Neuronal stem cell (in vitro differentiated cells): ENCODE results near the gene THEMIS.

Experiments used
- DNase-seq: peaks from one replicate; pipeline ENCODE4 v3.0.0-alpha.2; 2013; ENCODE audit warnings: low spot score
- H2AFZ ChIP-seq: one replicate; pipeline ENCODE4 v1.6.1; 2013; ENCODE audit warnings: mild to moderate bottlenecking, low read length, inconsistent platforms
- H2AK5ac ChIP-seq: 2 replicates; pipeline ENCODE4 v1.6.1; 2013; ENCODE audit warnings: low read depth, mild to moderate bottlenecking, inconsistent platforms, low read length, moderate library complexity, mixed read lengths
- H2BK120ac ChIP-seq: 2 replicates; pipeline ENCODE4 v1.6.1; 2013; ENCODE audit warnings: low read depth, mild to moderate bottlenecking, inconsistent platforms, low read length, moderate library complexity, mixed read lengths
- H2BK12ac ChIP-seq: one replicate; pipeline ENCODE4 v1.6.1; 2013; ENCODE audit warnings: low read length, inconsistent platforms
- H2BK15ac ChIP-seq: 2 replicates; pipeline ENCODE4 v1.6.1; 2013; ENCODE audit warnings: mild to moderate bottlenecking, low read length, inconsistent platforms, mixed read lengths
- H2BK5ac ChIP-seq: one replicate; pipeline ENCODE4 v1.6.1; 2013; ENCODE audit warnings: inconsistent platforms, mild to moderate bottlenecking, low read length, moderate library complexity
- H3K14ac ChIP-seq: one replicate; pipeline ENCODE4 v1.6.1; 2013; ENCODE audit warnings: low read length, inconsistent platforms
- H3K18ac ChIP-seq: 2 replicates; pipeline ENCODE4 v1.6.1; 2013; ENCODE audit warnings: low read length, inconsistent platforms
- H3K23ac ChIP-seq: 2 replicates; pipeline ENCODE4 v1.6.1; 2013; ENCODE audit warnings: low read depth, mild to moderate bottlenecking, mixed read lengths, low read length, inconsistent platforms; ENCODE audit not compliant: poor library complexity
- H3K27ac ChIP-seq: replicated peaks from 3 replicates; pipeline ENCODE4 v1.5.1; 2013; ENCODE audit warnings: low read length, inconsistent platforms
- H3K27me3 ChIP-seq, 3 experiments: 2 replicates each; pipeline ENCODE4 v1.6.1; 2013; ENCODE audit warnings: low read length in 3 of 3, mild to moderate bottlenecking in 2 of 3, inconsistent platforms in 1 of 3, low read depth in 1 of 3, mixed read lengths in 1 of 3, moderate library complexity in 1 of 3; ENCODE audit not compliant: control insufficient read depth in 3 of 3, insufficient read depth in 3 of 3
- H3K36me3 ChIP-seq, 2 donors: replicated peaks in 1 of 2; 2 replicates each; pipeline ENCODE4 v1.6.1; 2013; ENCODE audit warnings: low read length in 2 of 2; ENCODE audit not compliant: control insufficient read depth in 2 of 2, insufficient read depth in 2 of 2
- H3K4ac ChIP-seq: 2 replicates; pipeline ENCODE4 v1.6.1; 2013; ENCODE audit warnings: inconsistent platforms, mild to moderate bottlenecking, low read length, moderate library complexity
- H3K4me1 ChIP-seq, 2 donors: 1 replicate in 1 of 2; 2 replicates in 1 of 2; pipeline ENCODE4 v1.6.1; 2013; ENCODE audit warnings: low read length in 2 of 2, low read depth in 1 of 2; ENCODE audit not compliant: control insufficient read depth in 2 of 2, insufficient read depth in 1 of 2
- H3K4me2 ChIP-seq: one replicate; pipeline ENCODE4 v1.6.1; 2013; ENCODE audit warnings: mild to moderate bottlenecking, low read length, inconsistent platforms; ENCODE audit not compliant: insufficient read depth, poor library complexity, severe bottlenecking
- H3K4me3 ChIP-seq, 2 donors: 2 replicates each; pipeline ENCODE4 v1.5.1; 2013; ENCODE audit warnings: low read length in 2 of 2, mild to moderate bottlenecking in 2 of 2, inconsistent platforms in 1 of 2, moderate library complexity in 1 of 2
- H3K79me1 ChIP-seq: one replicate; pipeline ENCODE4 v1.6.1; 2013; ENCODE audit warnings: low read depth, mild to moderate bottlenecking, inconsistent platforms, low read length, moderate library complexity
- H3K9ac ChIP-seq: one replicate; pipeline ENCODE4 v1.6.1; 2013; ENCODE audit warnings: mild to moderate bottlenecking, low read depth, low read length, inconsistent platforms; ENCODE audit not compliant: poor library complexity
- H3K9me3 ChIP-seq, 2 donors: replicated peaks in 1 of 2; 2 replicates each; pipeline versions ENCODE3 to v1.6.1; 2013; ENCODE audit warnings: low read length in 2 of 2, mild to moderate bottlenecking in 2 of 2, inconsistent platforms in 1 of 2, low read depth in 1 of 2, mixed read lengths in 1 of 2, moderate library complexity in 1 of 2; ENCODE audit not compliant: control insufficient read depth in 2 of 2, insufficient read depth in 1 of 2
- H4K8ac ChIP-seq: one replicate; pipeline ENCODE4 v1.6.1; 2013; ENCODE audit warnings: low read depth, mild to moderate bottlenecking, inconsistent platforms, low read length, moderate library complexity
- H4K91ac ChIP-seq: one replicate; pipeline ENCODE4 v1.6.1; 2013; ENCODE audit warnings: low read length, low read depth, mild to moderate bottlenecking, inconsistent platforms; ENCODE audit not compliant: poor library complexity
- WGBS, 2 donors: extraction: QIAGEN DNeasy Blood & Tissue Kit; methylation state at CpG; one replicate each; pipeline ENCODE4 v1.1.7; 2013; ENCODE audit warnings: missing lambda C conversion rate in 2 of 2, mixed read lengths in 1 of 2; ENCODE audit not compliant: insufficient read length in 2 of 2, insufficient replicate concordance in 1 of 2; ENCODE audit errors: extremely low coverage in 2 of 2; 5-methylcytosine and 5-hydroxymethylcytosine counted together

Gene THEMIS

GRCh38 chr6:127716465-127716864 is 184.4 kb downstream of the THEMIS start:
- no peaks in the 10 kb centered on the region for H3K4me1 ChIP-seq
- no peak overlapping the region for H3K27ac ChIP-seq
- no peak overlapping the region for H2AK5ac ChIP-seq
- no peak overlapping the region for H3K4me2 ChIP-seq
- H3K36me3 ChIP-seq: no peaks in the 10 kb centered on the region
- no peak overlapping the region for H3K18ac ChIP-seq
- no peak overlapping the region for H3K23ac ChIP-seq
- H2BK120ac ChIP-seq: no peak overlapping the region
- H2BK12ac ChIP-seq: no peak overlapping the region
- H4K8ac ChIP-seq: no peak overlapping the region
- no peaks in the 10 kb centered on the region for H3K79me1 ChIP-seq
- H2AFZ ChIP-seq: no peak overlapping the region
- H4K91ac ChIP-seq: no peak overlapping the region
- no CpG with 5 or more reads among the region's 2 CpGs for WGBS, 2 donors
- H3K9ac ChIP-seq: no peak overlapping the region
- H2BK5ac ChIP-seq: no peak overlapping the region
- H3K4me3 ChIP-seq: no peak overlapping the region
- H3K14ac ChIP-seq: no peak overlapping the region
- no peak overlapping the region for H3K4ac ChIP-seq
- peaks cover 0 to 4% (median 0%) of the 10 kb centered on the region in 3 experiments for H3K27me3 ChIP-seq
- H2BK15ac ChIP-seq: no peak overlapping the region
- no peaks in the 10 kb centered on the region for H3K9me3 ChIP-seq
- no peak for DNase-seq

DNA sequence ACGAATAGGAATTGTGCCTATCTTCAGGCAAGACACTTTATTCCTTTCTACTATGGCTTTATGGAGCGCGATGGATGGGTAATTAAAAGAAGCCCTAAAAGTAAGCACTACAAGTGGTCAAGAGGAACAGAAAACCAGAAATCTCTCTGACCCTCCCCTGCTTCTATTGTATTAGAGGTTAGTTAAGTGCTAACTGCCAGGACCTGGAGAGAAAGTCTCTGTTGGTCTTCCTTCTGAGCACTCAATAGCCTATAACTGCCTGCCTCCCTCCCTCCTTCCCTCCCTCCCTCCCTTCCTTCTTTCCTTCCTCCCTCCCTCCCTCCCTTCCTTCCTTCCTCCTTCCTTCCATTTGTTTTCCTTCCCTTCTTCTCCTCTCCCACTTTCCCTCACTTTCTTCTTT is 190.2 kb downstream of the THEMIS start:
- H3K79me1 ChIP-seq: no peaks in the 10 kb centered on the region
- no peak overlapping the region for H3K23ac ChIP-seq
- no peak overlapping the region for H3K4ac ChIP-seq
- no peak overlapping the region for H2BK5ac ChIP-seq
- no peak overlapping the region for H3K14ac ChIP-seq
- peaks cover 0 to 4% (median 0%) of the 10 kb centered on the region in 3 experiments for H3K27me3 ChIP-seq
- DNase-seq: no peak
- H2AFZ ChIP-seq: no peak overlapping the region
- H3K4me1 ChIP-seq: no peaks in the 10 kb centered on the region
- H3K4me2 ChIP-seq: no peak overlapping the region
- H2AK5ac ChIP-seq: no peak overlapping the region
- no peak overlapping the region for H3K18ac ChIP-seq
- no peak overlapping the region for H3K4me3 ChIP-seq
- H3K27ac ChIP-seq: no peak overlapping the region
- no peak overlapping the region for H3K9ac ChIP-seq
- no CpG with 5 or more reads among the region's 3 CpGs for WGBS, 2 donors
- H3K9me3 ChIP-seq: no peaks in the 10 kb centered on the region
- no peak overlapping the region for H2BK15ac ChIP-seq
- no peaks in the 10 kb centered on the region for H3K36me3 ChIP-seq
- no peak overlapping the region for H2BK12ac ChIP-seq
- no peak overlapping the region for H4K91ac ChIP-seq
- no peak overlapping the region for H2BK120ac ChIP-seq
- no peak overlapping the region for H4K8ac ChIP-seq

GRCh38 chr6:127706216-127706615 is 194.6 kb downstream of the THEMIS start:
- Histone ChIP-seq H2BK5ac (no peak overlapping the region), H3K4me2 (no peak overlapping the region), H2BK120ac (no peak overlapping the region), H2AK5ac (no peak overlapping the region), H3K18ac (no peak overlapping the region), H3K79me1 (no peaks in the 10 kb centered on the region), H2BK15ac (no peak overlapping the region), H3K9ac (no peak overlapping the region), H3K4ac (no peak overlapping the region), H3K4me3 (no peak overlapping the region), H3K14ac (no peak overlapping the region), H4K8ac (no peak overlapping the region), H2AFZ (no peak overlapping the region), H3K27me3 (no peaks in the 10 kb centered on the region), H4K91ac (no peak overlapping the region), H3K4me1 (no peaks in the 10 kb centered on the region), H3K27ac (no peak overlapping the region), H3K23ac (no peak overlapping the region), H3K36me3 (no peaks in the 10 kb centered on the region), H3K9me3 (no peaks in the 10 kb centered on the region), H2BK12ac (no peak overlapping the region)
- DNase-seq: no peak

DNA sequence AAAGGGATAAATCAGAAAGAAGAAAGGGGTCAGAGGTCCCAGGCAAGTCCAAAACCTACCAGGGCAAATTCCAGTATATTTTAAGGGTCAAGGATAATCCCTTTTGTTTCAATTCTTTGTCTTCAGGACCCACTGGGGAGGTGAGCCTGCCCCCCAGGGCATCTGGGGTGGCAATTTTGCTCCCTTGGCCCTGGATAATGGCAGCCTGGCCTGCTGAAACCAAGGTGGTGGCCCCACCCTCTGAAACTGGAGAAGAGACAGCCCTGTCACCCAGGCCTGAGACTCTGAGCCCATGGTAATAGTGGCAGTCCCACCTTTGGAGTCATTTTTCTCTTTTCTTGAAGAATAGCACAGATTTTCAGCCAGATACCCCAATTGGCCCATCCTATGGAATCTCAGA is 205.8 kb downstream of the THEMIS start:
- Histone ChIP-seq H3K27me3 (no peaks in the 10 kb centered on the region), H3K36me3 (no peaks in the 10 kb centered on the region), H3K4ac (no peak overlapping the region), H3K79me1 (no peaks in the 10 kb centered on the region), H2BK5ac (no peak overlapping the region), H3K18ac (no peak overlapping the region), H3K4me3 (no peak overlapping the region), H2BK12ac (no peak overlapping the region), H4K8ac (no peak overlapping the region), H2BK15ac (no peak overlapping the region), H2BK120ac (no peak overlapping the region), H3K9ac (no peak overlapping the region), H3K27ac (no peak overlapping the region), H3K4me2 (no peak overlapping the region), H2AK5ac (no peak overlapping the region), H3K4me1 (peaks cover 0 to 2% of the 10 kb centered on the region in 2 donors), H3K9me3 (no peaks in the 10 kb centered on the region), H3K23ac (no peak overlapping the region), H2AFZ (no peak overlapping the region), H3K14ac (no peak overlapping the region), H4K91ac (no peak overlapping the region)
- no peak for DNase-seq
